ENCODE measurements around the gene CABP1. TPM values are rescaled to one million over a fixed set of nuclear protein-coding genes. Genes with fewer than 3 reads are reported as not detected.

The CABP1 gene
- total and polyA plus RNA-seq, 10 of the 15 experiments (the other 5 are each of a cell fraction or from before 2014, with no cell fraction given) = 0.16 to 2.4 (median 0.80) TPM; not detected in 2

DNA sequence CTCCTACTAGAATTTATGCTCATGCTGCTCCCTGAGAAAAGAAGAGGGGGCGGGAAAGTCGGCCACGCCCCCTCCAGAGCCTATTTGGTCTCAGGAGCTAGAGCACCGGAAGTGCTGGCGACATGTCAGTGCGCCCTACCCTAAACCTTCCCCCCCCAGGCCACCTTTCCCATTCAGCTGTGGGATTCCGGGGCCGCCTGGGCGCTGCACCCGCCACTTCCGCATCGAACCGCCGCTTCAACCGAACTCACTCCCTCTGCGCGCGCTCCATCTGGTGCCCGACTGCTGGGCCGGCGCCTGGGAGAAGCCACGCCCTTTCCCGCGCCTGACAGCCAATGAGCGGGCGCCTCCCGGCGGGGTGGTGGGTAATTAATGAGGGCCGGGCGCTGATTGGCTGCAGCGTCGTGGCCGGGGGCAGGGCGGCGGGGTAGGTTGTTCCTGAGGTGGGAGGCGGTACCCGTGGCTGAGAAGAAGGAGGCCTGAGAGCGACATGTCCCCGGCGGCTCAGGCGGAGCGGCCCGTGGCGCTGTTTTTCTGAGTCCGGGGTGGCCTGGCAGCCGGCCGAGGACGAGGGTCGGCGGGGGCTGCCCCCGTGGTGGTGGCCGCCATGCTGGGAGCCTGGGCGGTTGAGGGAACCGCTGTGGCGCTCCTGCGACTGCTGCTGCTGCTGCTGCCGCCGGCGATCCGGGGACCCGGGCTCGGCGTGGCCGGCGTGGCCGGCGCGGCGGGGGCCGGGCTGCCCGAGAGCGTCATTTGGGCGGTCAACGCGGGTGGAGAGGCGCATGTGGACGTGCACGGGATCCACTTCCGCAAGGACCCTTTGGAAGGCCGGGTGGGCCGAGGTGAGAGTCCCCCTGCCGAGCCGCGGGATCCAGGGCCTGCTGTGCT is 46.5 kb downstream of the CABP1 start, which contains the start of gene MLEC (continued):
- TF ChIP-seq BHLHE40 (IDR thresholded peaks at IDR 0.05; ENCODE audit: borderline replicate concordance in 1 of 2, low read depth in 2 of 2, low read length in 1 of 2) (peak; percentile 2 to 75; a peak in 2 of 4 replicates), SIX5 (IDR thresholded peaks at IDR 0.05; ENCODE audit: low read depth, low read length, severe bottlenecking) (peak; percentile 60), BRCA1 (IDR thresholded peaks at IDR 0.05; ENCODE audit: low read depth, low read length) (no peak), FOXK2 (IDR thresholded peaks at IDR 0.05) (no peak), CHD2 (IDR thresholded peaks at IDR 0.05; ENCODE audit: borderline replicate concordance, low read depth, low read length) (peak; percentile 79; the same call in 1 of the 2 replicates), IRF4 (IDR thresholded peaks at IDR 0.05; ENCODE audit: low read depth, low read length) (peak; percentile 42; the same call in 1 of the 2 replicates), CHD1 (IDR thresholded peaks at IDR 0.05; ENCODE audit: low read depth, low read length) (no peak; the same call in 1 of the 2 replicates), POLR2AphosphoS5 (IDR thresholded peaks at IDR 0.05; ENCODE audit: low read length) (peak; percentile 71), TBL1XR1 (IDR thresholded peaks at IDR 0.05; ENCODE audit: low read depth, low read length) (peak; percentile 59), HDAC2 (IDR thresholded peaks at IDR 0.05) (no peak), ZNF687 (IDR thresholded peaks at IDR 0.05) (peak; percentile 44), CTCF (IDR thresholded peaks at IDR 0.05 in 2 of 3, conservative IDR thresholded peaks at IDR 0.05 in 1 of 3; ENCODE audit: control insufficient read depth in 2 of 3, extremely low read depth in 1 of 3, insufficient read depth in 1 of 3, low read depth in 3 of 3, low read length in 3 of 3) (peak; percentile 26 to 79 (median 41); a peak in 5 of 6 replicates), E4F1 (IDR thresholded peaks at IDR 0.05; ENCODE audit: borderline replicate concordance, partially characterized antibody) (no peak), ATF7 (IDR thresholded peaks at IDR 0.05; ENCODE audit: low read depth) (no peak; the same call in none of the 2 replicates), CHD4 (IDR thresholded peaks at IDR 0.05) (no peak), ZSCAN29 (IDR thresholded peaks at IDR 0.05) (peak; percentile 82; the same call in 1 of the 2 replicates), MXI1 (IDR thresholded peaks at IDR 0.05; ENCODE audit: low read depth, low read length) (no peak; the same call in 1 of the 2 replicates), POLR2A (IDR thresholded peaks at IDR 0.05; ENCODE audit: low read depth, low read length) (peak; percentile 91), ZNF24 (IDR thresholded peaks at IDR 0.05) (peak; percentile 77), EGR1 (IDR thresholded peaks at IDR 0.05; ENCODE audit: borderline replicate concordance in 1 of 2, low read depth in 2 of 2, low read length in 2 of 2) (peak; percentile 19 to 62), DPF2 (IDR thresholded peaks at IDR 0.05) (peak; percentile 28; the same call in 1 of the 2 replicates), KLF5 (IDR thresholded peaks at IDR 0.05; ENCODE audit: partially characterized antibody) (peak; percentile 94)
